ENCODE measurements around the gene AKAP1. TPM values are rescaled to one million over a fixed set of nuclear protein-coding genes. Genes with fewer than 3 reads are reported as not detected.

Gene AKAP1
- total RNA-seq, 2 experiments from 2014 or later: 27.3 to 28.6 TPM

GRCh38 chr17:57091186-57091618 is 6.2 kb downstream of the AKAP1 start:
- TF ChIP-seq, protein P1, sequence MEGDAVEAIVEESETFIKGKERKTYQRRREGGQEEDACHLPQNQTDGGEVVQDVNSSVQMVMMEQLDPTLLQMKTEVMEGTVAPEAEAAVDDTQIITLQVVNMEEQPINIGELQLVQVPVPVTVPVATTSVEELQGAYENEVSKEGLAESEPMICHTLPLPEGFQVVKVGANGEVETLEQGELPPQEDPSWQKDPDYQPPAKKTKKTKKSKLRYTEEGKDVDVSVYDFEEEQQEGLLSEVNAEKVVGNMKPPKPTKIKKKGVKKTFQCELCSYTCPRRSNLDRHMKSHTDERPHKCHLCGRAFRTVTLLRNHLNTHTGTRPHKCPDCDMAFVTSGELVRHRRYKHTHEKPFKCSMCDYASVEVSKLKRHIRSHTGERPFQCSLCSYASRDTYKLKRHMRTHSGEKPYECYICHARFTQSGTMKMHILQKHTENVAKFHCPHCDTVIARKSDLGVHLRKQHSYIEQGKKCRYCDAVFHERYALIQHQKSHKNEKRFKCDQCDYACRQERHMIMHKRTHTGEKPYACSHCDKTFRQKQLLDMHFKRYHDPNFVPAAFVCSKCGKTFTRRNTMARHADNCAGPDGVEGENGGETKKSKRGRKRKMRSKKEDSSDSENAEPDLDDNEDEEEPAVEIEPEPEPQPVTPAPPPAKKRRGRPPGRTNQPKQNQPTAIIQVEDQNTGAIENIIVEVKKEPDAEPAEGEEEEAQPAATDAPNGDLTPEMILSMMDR (IDR thresholded peaks at IDR 0.05): no peak
- H3K4me3 Mint-ChIP-seq: no peak overlapping the region
- DNase-seq (no peak), ATAC-seq (no peak)
- no peaks in the 10 kb centered on the region for H3K9me3 Mint-ChIP-seq
- CTCF ChIA-PET: interaction anchor here (1.1 kb wide), 1 partner anchor 23 kb away, joined by 3 read pairs; no protein-coding TSS in a partner anchor
- peaks cover 43% of the 10 kb centered on the region for H3K4me1 Mint-ChIP-seq (ENCODE audit: low read depth)
- intact Hi-C loops (cut with micrococcal nuclease): no loop called here
- H3K27me3 Mint-ChIP-seq: no peaks in the 10 kb centered on the region
- peaks cover 11% of the 10 kb centered on the region for H3K36me3 Mint-ChIP-seq (ENCODE audit: low read depth)
- H3K27ac Mint-ChIP-seq: no peak overlapping the region
- POLR2A ChIA-PET: no interaction called here

- no peak for DNase-seq
- H3K27ac Mint-ChIP-seq: no peak overlapping the region
Measured at GRCh38 chr17:57092171-57092570, 7.1 kb downstream of the AKAP1 start.

GRCh38 chr17:57092779-57093178 is 7.7 kb downstream of the AKAP1 start:
- Mint-ChIP-seq H3K27ac (no peak overlapping the region), H3K27me3 (no peaks in the 10 kb centered on the region), H3K4me3 (no peak overlapping the region), H3K9me3 (no peaks in the 10 kb centered on the region), H3K36me3 (ENCODE audit: low read depth) (peaks cover 4% of the 10 kb centered on the region), H3K4me1 (ENCODE audit: low read depth) (peaks cover 30% of the 10 kb centered on the region)
- ChIA-PET CTCF (interaction anchor here (0.7 to 1.5 kb wide), 3 partner anchors 579 to 691 kb away, joined by 3 read pairs; no protein-coding TSS in a partner anchor), POLR2A (no interaction called here)
- intact Hi-C loops (cut with micrococcal nuclease): no loop called here
- ATAC-seq: no peak
- DNase-seq: no peak
- TF ChIP-seq, protein P1 (IDR thresholded peaks at IDR 0.05): no peak

More at GRCh38 chr17:57092171-57092570, 7.1 kb downstream of the AKAP1 start:
- no peaks in the 10 kb centered on the region for H3K9me3 Mint-ChIP-seq
- H3K36me3 Mint-ChIP-seq (ENCODE audit: low read depth): peaks cover 7% of the 10 kb centered on the region
- H3K27me3 Mint-ChIP-seq: no peaks in the 10 kb centered on the region
- intact Hi-C loops (cut with micrococcal nuclease): no loop called here
- no peak overlapping the region for H3K4me3 Mint-ChIP-seq
- no peak for ATAC-seq
- ChIA-PET POLR2A (no interaction called here), CTCF (interaction anchor here (1.3 to 1.5 kb wide), 2 partner anchors 580 to 691 kb away, joined by 3 read pairs; no protein-coding TSS in a partner anchor)
- TF ChIP-seq, protein P1 (IDR thresholded peaks at IDR 0.05): no peak
- H3K4me1 Mint-ChIP-seq (ENCODE audit: low read depth): peaks cover 36% of the 10 kb centered on the region

DNA sequence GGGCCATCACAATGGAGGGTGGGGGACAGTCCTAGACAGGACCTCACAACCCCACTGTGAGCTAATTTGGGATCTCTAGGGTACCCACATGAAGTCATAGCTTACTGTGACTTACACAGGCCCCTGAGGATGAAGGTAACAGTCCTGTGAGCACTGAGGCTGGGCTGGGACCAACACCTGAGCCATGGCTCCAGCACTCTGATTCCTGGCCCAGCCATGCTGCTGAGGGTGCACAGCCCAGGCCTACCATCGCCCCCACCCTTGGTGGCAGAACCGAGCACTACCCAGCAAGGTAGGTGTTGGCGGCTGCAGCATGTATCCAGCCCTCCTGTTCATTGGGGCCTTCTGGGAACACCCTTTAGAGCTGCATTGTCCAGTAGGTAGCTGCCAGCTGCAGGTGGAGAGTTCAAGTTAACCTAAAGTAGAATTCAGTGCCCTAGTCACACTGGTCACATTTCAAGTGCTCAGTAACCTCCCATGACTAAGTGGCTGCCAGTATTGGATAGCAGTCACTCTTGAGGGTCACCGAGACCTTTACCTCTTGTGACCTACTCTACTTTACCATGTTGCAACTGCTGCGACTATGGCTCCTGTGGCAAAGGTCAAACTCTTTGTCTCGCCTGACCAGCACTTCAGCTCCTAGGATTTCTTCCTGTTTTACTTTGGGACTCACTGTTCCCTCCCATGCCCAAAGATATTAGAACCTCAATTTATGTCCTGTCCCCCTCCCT is 11.6 kb downstream of the AKAP1 start:
- peaks cover 4% of the 10 kb centered on the region for H3K36me3 Mint-ChIP-seq (ENCODE audit: low read depth)
- intact Hi-C loops (cut with micrococcal nuclease): no loop called here
- ChIA-PET CTCF (no interaction called here), POLR2A (no interaction called here)
- H3K4me3 Mint-ChIP-seq: no peak overlapping the region
- peaks cover 20% of the 10 kb centered on the region for H3K4me1 Mint-ChIP-seq (ENCODE audit: low read depth)
- no peaks in the 10 kb centered on the region for H3K27me3 Mint-ChIP-seq
- TF ChIP-seq, protein P1 (IDR thresholded peaks at IDR 0.05): no peak
- no peak for ATAC-seq
- H3K27ac Mint-ChIP-seq: no peak overlapping the region
- no peaks in the 10 kb centered on the region for H3K9me3 Mint-ChIP-seq
- no peak for DNase-seq

- ATAC-seq (no peak), DNase-seq (no peak)
- Mint-ChIP-seq H3K4me1 (ENCODE audit: low read depth) (peaks cover 25% of the 10 kb centered on the region), H3K36me3 (ENCODE audit: low read depth) (peaks cover 4% of the 10 kb centered on the region), H3K9me3 (no peaks in the 10 kb centered on the region), H3K27me3 (no peaks in the 10 kb centered on the region), H3K4me3 (no peak overlapping the region), H3K27ac (no peak overlapping the region)
- ChIA-PET POLR2A (interaction anchor here (0.7 to 0.9 kb wide), 3 partner anchors 8 to 13 kb away, joined by 3 read pairs; partner anchors contain the start of gene AKAP1), CTCF (interaction anchor here (1.1 kb wide), 1 partner anchor 8 kb away, joined by 3 read pairs; no protein-coding TSS in a partner anchor)
- TF ChIP-seq, protein P1 (IDR thresholded peaks at IDR 0.05): no peak
- intact Hi-C loops (cut with micrococcal nuclease): no loop called here
Measured at GRCh38 chr17:57097832-57098421, 12.9 kb downstream of the AKAP1 start.
